A549 (cell line): Measurements from ENCODE around the gene HOXB3. TPM values are rescaled to one million over a fixed set of nuclear protein-coding genes. Genes with fewer than 3 reads are reported as not detected.
A peak's percentile ranks its signal among the peaks of the same experiment; 100 is the strongest.

Experiments
- ATAC-seq, 2 experiments: fragments of 200-7000 bp in 1 of 2; fragments of >200 bp in 1 of 2; cut with Nextera tagmentation in 1 of 2; cut with Tn5 transposase in 1 of 2; 3 replicates each; pipeline versions ENCODE4 v1.8.0 to v1.9.1; 2018 to 2020; ENCODE audit warnings: mild to moderate bottlenecking in 1 of 2, moderate library complexity in 1 of 2
- CTCF ChIA-PET: fragments of 300-600 bp; sonication (Branson Sonifier 250); formaldehyde crosslinking; extraction: SDS; loops from one replicate; lab custom pipeline; 2021; ENCODE audit warnings: antibody characterized with exemption, inconsistent platforms; lab: Yijun Ruan, JAX
- POLR2A ChIA-PET: fragments of 350-600 bp; formaldehyde crosslinking; extraction: SDS; loops from one replicate; lab custom pipeline; 2021; ENCODE audit warnings: antibody characterized with exemption, inconsistent platforms; lab: Yijun Ruan, JAX
- DNase-seq, 2 experiments: peaks; one replicate each; pipeline versions ENCODE4 v3.0.0 to v3.0.0-alpha.2; 2011 to 2016; ENCODE audit warnings: low read depth in 1 of 2, low spot score in 1 of 2
- FAIRE-seq: peaks from 2 replicates; lab custom pipeline; 2011; peaks lifted over from hg19 to GRCh38; lab: Jason Lieb, UNC
- H3K27ac ChIP-seq, 2 experiments: fragments of >200 bp; sonication (Bioruptor Twin); formaldehyde crosslinking; 3 replicates each; pipeline ENCODE4 v1.5.1; 2016 to 2017
- H3K4me1 ChIP-seq: fragments of >200 bp; sonication (Bioruptor Twin); formaldehyde crosslinking; 3 replicates; pipeline ENCODE4 v1.6.1; 2016
- H3K4me2 ChIP-seq: fragments of >200 bp; sonication (Bioruptor Twin); formaldehyde crosslinking; 3 replicates; pipeline ENCODE4 v1.6.1; 2016
- H3K4me3 ChIP-seq: fragments of >200 bp; sonication (Bioruptor Twin); formaldehyde crosslinking; 3 replicates; pipeline ENCODE4 v1.5.1; 2016
- H3K9me3 ChIP-seq: fragments of >200 bp; sonication (Bioruptor Twin); formaldehyde crosslinking; 3 replicates; pipeline ENCODE4 v1.6.1; 2016
- BCL3 ChIP-seq: fragments of >200 bp; sonication (Bioruptor Twin); formaldehyde crosslinking; IDR thresholded peaks from 3 replicates; pipeline ENCODE4 v1.6.1; 2016
- CBX2 ChIP-seq: fragments of 200-600 bp; sonication (generic); IDR thresholded peaks from 2 replicates; pipeline ENCODE4 v1.6.1; 2016; ENCODE audit warnings: low read depth, mild to moderate bottlenecking, borderline replicate concordance
- CHD4 ChIP-seq: fragments of 200-600 bp; sonication (generic); IDR thresholded peaks from 2 replicates; pipeline ENCODE4 v1.6.1; 2016; ENCODE audit warnings: antibody characterized with exemption, mild to moderate bottlenecking, borderline replicate concordance
- EHF ChIP-seq: fragments of 250-450 bp; sonication (Bioruptor Pico); IDR thresholded peaks from 2 replicates; pipeline ENCODE4 v1.5.0; 2020; ENCODE audit warnings: mild to moderate bottlenecking
- FOSL2 ChIP-seq, 2 experiments: fragments of 450-650 bp in 1 of 2; fragments of >200 bp in 1 of 2; sonication (Bioruptor Twin) in 1 of 2; formaldehyde crosslinking; IDR thresholded peaks; 2 replicates each; pipeline versions ENCODE4 v1.5.0 to v1.6.1; 2016 to 2020; ENCODE audit warnings: mild to moderate bottlenecking in 1 of 2, moderate library complexity in 1 of 2
- FOXS1 ChIP-seq: fragments of 250-450 bp; sonication (Bioruptor Pico); IDR thresholded peaks from 2 replicates; pipeline ENCODE4 v1.5.0; 2020; ENCODE audit warnings: mild to moderate bottlenecking, moderate library complexity
- HEYL ChIP-seq: fragments of 250-450 bp; sonication (Bioruptor Pico); IDR thresholded peaks from 2 replicates; pipeline ENCODE4 v1.8.0; 2021; ENCODE audit warnings: mild to moderate bottlenecking, moderate library complexity
- HMGXB4 ChIP-seq: fragments of 250-450 bp; sonication (Bioruptor Pico); IDR thresholded peaks from 2 replicates; pipeline ENCODE4 v1.5.0; 2021; ENCODE audit warnings: mild to moderate bottlenecking, moderate library complexity, borderline replicate concordance
- HOXB5 ChIP-seq: fragments of 250-450 bp; sonication (Bioruptor Pico); IDR thresholded peaks from 2 replicates; pipeline ENCODE4 v1.5.0; 2020; ENCODE audit warnings: mild to moderate bottlenecking, moderate library complexity
- JUN ChIP-seq, 2 experiments: fragments of >200 bp; sonication (Bioruptor Twin); formaldehyde crosslinking; IDR thresholded peaks; 2 replicates in 1 of 2; 3 replicates in 1 of 2; pipeline ENCODE4 v1.6.1; 2016 to 2017
- MAZ ChIP-seq: fragments of 150-350 bp; IDR thresholded peaks from 2 replicates; pipeline ENCODE4 v1.6.1; 2014; ENCODE audit warnings: antibody characterized with exemption, low read depth, low read length, borderline replicate concordance
- NFE2L2 ChIP-seq: fragments of 150-350 bp; conservative IDR thresholded peaks from 2 replicates; pipeline ENCODE4 v1.6.1; 2014; ENCODE audit warnings: low read length
- PHF8 ChIP-seq: fragments of 200-600 bp; sonication (generic); IDR thresholded peaks from 2 replicates; pipeline ENCODE4 v1.6.1; 2016; ENCODE audit warnings: low read depth, mild to moderate bottlenecking, antibody characterized with exemption, moderate library complexity, borderline replicate concordance
- REST ChIP-seq: fragments of 200-600 bp; sonication (generic); IDR thresholded peaks from 2 replicates; pipeline ENCODE4 v1.6.1; 2016; ENCODE audit warnings: antibody characterized with exemption, mild to moderate bottlenecking, moderate library complexity
- SMC3 ChIP-seq: fragments of >200 bp; sonication (Bioruptor Twin); formaldehyde crosslinking; IDR thresholded peaks from 3 replicates; pipeline ENCODE4 v1.6.1; 2018; ENCODE audit warnings: inconsistent platforms
- ZNF302 ChIP-seq: fragments of 250-450 bp; sonication (Bioruptor Pico); IDR thresholded peaks from 2 replicates; pipeline ENCODE4 v1.9.0; 2021; ENCODE audit warnings: inconsistent platforms, mild to moderate bottlenecking, moderate library complexity
- WGBS: methylation state at CpG from one replicate; pipeline ENCODE4 v1.1.6; 2017; ENCODE audit errors: missing lambda C conversion rate; 5-methylcytosine and 5-hydroxymethylcytosine counted together
- polyA plus RNA-seq, 4 experiments: library from polyadenylated mRNA; depleted of rRNA in 3 of 4; stranded (reverse); fragments of >200 nt; fragmentation: RNase III in 1 of 4; extraction: RNeasy Plus Mini Kit Qiagen cat#74134 plus additional on column Dnase treatment in 1 of 4; gene quantifications; 2 replicates in 3 of 4; 3 replicates in 1 of 4; pipeline ENCODE4 v1.2.3, GENCODE V29; 2011 to 2017
- TF ChIP-seq, protein P1 (sequence below): IDR thresholded peaks from 2 replicates; pipeline ENCODE4 v1.6.1; 2012
- TF ChIP-seq, protein P2 (sequence below): fragments of 250-450 bp; sonication (Bioruptor Pico); IDR thresholded peaks from 2 replicates; pipeline ENCODE4 v1.5.0; 2020; ENCODE audit warnings: low read depth, mild to moderate bottlenecking, moderate library complexity

HOXB3 gene
- polyA plus RNA-seq, 2 of the 4 experiments (the other 2 are of a cell fraction), result 8.6 to 17.0 TPM

- H3K4me2 ChIP-seq, result peak overlapping the region; percentile 91
- TF ChIP-seq BCL3 (no peak), NFE2L2 (no peak), CBX2 (no peak), REST (no peak), EHF (no peak), HEYL (CRISPR knock-in tag) (no peak), HOXB5 (CRISPR knock-in tag) (no peak), JUN (IDR thresholded peaks at IDR 0.05) (no peak), FOSL2 (IDR thresholded peaks at IDR 0.05) (no peak), FOSL2 (CRISPR knock-in tag; IDR thresholded peaks at IDR 0.05) (no peak), FOXS1 (no peak), HMGXB4 (CRISPR knock-in tag) (no peak), CHD4 (no peak), SMC3 (no peak), PHF8 (no peak), MAZ (no peak), ZNF302 (CRISPR knock-in tag) (no peak)
- TF ChIP-seq, protein P1, sequence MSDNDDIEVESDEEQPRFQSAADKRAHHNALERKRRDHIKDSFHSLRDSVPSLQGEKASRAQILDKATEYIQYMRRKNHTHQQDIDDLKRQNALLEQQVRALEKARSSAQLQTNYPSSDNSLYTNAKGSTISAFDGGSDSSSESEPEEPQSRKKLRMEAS, result no peak
- TF ChIP-seq, protein P2, sequence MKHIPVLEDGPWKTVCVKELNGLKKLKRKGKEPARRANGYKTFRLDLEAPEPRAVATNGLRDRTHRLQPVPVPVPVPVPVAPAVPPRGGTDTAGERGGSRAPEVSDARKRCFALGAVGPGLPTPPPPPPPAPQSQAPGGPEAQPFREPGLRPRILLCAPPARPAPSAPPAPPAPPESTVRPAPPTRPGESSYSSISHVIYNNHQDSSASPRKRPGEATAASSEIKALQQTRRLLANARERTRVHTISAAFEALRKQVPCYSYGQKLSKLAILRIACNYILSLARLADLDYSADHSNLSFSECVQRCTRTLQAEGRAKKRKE (CRISPR knock-in tag), result no peak
- POLR2A ChIA-PET, result no interaction called here
- H3K4me1 ChIP-seq, result peaks cover 29% of the 10 kb centered on the region
- ATAC-seq (no peak), DNase-seq (no peak), FAIRE-seq (no peak)
- CTCF ChIA-PET, result interaction anchor here (0.5 to 3.0 kb wide), 11 partner anchors 9 to 570 kb away, joined by 3 to 10 read pairs (median 3); no protein-coding TSS in a partner anchor
- H3K9me3 ChIP-seq, result no peaks in the 10 kb centered on the region
- peak overlapping the region; percentile 91 to 95 for H3K27ac ChIP-seq
- WGBS, result 69% methylated on average over 17 of the region's 17 CpGs
- H3K4me3 ChIP-seq, result no peak overlapping the region
Observed at GRCh38 chr17:48600244-48601098, 10.4 kb upstream of the HOXB3 start.
